Fibroblast of the conjunctiva (primary cell): ENCODE data around the gene TSPAN4.

Source experiments
- DNase-seq: peaks from one replicate; pipeline ENCODE4 v3.0.0-alpha.2; 2010; ENCODE audit warnings: low read depth

The TSPAN4 gene

DNA sequence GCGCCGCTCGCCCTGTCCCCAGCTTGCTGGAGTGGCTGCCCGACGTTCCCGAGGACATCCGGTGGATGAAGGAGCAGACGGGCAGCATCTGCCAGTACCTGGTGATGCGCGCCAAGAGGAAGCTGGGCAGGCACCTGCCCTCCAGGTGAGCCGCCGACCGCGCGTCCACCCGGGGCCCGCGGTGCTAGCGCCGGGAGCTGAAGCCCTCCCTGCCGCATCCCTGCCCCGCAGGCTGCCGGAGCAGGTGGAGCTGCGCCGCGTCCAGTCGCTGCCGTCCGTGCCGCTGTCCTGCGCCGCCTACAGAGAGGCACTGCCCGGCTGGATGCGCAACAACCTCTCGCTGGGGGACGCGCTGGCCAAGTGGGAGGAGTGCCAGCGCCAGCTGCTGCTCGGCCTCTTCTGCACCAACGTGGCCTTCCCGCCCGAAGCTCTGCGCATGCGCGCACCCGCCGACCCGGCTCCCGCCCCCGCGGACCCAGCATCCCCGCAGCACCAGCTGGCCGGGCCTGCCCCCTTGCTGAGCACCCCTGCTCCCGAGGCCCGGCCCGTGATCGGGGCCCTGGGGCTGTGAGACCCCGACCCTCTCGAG, 18.3 kb upstream of the TSPAN4 start:
- DNase-seq = no peak

DNA sequence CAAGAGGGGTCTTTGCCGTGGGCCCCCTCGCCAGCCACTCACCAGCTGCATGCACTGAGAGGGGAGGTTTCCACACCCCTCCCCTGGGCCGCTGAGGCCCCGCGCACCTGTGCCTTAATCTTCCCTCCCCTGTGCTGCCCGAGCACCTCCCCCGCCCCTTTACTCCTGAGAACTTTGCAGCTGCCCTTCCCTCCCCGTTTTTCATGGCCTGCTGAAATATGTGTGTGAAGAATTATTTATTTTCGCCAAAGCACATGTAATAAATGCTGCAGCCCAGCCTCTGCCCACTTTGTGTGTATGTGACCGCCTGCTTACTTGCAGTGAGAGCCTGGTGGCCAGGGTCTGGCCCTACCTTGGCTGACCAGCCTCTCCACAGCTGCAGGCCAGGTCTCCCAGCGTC, 17.7 kb upstream of the TSPAN4 start:
- DNase-seq = no peak

DNA sequence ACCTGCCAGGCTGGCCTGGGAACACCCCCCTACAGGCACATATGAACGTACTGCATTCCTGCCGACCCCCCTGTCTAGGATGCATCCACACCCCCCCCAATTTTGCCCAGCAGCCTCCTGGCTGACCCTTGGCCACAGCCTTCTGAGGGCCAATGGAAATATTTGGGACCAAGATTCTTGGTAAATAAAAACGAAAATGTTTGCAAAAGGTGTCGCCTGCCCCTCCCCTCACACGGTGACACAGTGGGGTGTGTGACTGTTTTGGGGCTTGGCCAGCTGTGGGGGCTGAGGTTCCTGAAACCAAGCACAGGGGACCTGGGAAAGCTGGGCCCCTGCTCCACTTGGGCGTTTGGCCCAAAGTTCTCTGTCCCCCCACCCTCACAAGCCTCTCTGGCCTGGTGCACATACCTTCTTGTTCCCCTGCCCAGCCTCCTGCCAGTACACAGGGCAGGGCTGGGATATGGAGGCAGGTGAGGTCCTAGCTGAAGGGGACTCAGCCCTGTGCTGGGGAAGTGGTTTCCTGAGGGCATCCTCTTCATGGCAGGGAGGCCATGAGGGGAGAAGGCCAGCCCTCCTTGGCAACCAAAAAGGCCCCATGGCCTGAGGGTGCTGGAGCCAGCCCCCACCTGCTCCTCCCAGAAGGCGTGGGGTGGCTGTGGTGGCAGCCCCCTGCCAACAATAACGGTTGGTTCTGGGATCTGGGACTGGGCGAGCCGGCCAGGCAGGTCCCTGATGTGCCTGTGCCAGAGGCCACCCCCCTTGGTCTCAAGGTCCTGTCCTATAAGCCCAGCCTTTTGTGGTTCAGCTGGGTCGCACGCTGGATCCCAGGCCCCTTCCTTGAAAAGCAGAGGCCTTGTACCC, 17.1 kb upstream of the TSPAN4 start:
- no peak for DNase-seq

DNA sequence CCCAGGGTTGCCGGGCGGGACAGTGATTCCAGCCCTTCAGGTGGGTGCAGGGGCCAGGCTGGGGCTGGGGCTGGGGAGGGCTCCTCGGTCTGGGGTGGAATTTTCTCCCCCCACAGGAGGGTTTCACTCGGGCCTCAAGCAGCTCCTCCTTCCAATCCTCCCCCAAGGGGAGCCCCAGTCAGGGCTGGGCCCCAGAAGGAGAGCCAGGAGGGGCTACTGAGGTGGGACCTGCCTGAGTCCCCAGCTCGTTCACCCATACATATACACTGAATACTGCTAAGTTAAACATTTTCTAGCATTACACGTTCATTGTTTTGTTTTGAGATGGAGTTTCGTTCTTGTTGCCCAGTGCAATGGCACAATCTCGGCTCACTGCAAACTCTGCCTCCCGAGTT, 16.4 kb upstream of the TSPAN4 start:
- no peak for DNase-seq

DNA sequence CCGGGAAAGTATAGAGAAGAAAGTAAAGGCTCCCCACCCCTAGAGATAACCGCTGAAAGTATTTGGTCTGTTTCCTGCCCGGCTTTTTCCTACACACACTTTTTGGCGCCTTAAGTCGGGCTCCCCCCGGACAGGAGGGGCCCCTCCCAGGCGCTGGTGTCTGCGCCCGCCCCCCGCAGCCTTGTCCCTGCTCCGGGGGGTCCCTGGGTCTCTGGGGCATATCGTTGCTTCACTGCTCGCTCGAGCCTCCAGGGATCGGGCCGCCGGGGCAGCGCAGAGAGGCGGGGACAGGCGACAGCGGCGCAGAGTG, 15.9 kb upstream of the TSPAN4 start:
- no peak for DNase-seq

DNA sequence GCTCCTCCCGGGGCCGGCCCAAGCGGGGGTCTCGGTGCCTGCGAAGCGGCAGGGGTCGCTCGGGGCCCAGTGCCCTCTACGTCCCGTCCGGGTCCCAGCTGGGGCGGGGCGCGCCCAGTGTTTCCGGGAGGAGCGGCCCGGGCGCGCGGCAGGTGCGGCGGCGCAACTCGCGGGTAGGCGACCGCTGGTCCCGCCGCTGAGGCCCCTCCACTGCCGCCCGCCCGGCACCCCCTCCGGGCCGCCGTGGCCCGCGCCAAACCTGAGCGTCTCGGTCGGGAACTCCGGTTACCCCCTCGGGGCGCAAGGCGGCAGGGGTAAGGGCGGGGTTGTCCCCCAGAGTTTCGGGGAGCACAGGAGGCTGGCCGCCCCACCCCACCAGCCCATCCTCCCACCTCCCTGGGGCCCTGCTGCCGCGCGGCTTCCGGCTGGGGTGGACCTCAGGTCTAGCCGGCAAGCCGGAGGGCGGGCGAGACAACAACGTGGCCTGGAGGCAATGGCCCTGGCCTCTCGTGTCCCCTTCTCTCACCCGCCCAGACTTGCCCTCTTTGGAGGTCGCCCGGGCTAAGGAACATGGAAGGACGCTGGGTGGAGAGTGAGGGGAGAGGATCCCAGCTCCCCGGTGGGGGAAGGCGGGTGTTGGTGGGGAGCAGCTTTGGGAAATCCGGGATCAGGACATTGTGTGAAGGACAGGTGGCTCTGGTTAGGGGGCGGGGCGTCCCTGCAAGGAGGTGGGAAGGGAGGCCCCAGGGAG, 15.3 kb upstream of the TSPAN4 start:
- DNase-seq = no peak

DNA sequence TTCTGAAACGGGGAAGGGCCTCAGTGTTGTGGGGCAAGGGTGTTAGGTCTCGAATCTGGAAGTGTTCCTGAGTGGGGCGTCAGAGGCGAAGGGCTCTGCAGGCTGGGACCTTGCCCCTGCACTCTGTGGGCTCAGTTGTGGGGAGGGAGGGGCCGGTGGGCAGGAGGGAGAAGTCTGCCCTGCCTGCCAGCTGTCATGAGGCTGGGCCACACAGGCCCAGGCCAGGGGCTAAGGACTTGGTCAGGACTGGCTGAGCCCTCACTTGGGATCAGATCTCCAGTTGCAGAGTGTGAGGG, 14.8 kb upstream of the TSPAN4 start, which contains the start of gene CRACR2B:
Gene CRACR2B (plus strand): TSS at position 23 of the 296 bp plus-strand sequence. CDS start 689 bp downstream, outside the sequence.
- no peak for DNase-seq

DNA sequence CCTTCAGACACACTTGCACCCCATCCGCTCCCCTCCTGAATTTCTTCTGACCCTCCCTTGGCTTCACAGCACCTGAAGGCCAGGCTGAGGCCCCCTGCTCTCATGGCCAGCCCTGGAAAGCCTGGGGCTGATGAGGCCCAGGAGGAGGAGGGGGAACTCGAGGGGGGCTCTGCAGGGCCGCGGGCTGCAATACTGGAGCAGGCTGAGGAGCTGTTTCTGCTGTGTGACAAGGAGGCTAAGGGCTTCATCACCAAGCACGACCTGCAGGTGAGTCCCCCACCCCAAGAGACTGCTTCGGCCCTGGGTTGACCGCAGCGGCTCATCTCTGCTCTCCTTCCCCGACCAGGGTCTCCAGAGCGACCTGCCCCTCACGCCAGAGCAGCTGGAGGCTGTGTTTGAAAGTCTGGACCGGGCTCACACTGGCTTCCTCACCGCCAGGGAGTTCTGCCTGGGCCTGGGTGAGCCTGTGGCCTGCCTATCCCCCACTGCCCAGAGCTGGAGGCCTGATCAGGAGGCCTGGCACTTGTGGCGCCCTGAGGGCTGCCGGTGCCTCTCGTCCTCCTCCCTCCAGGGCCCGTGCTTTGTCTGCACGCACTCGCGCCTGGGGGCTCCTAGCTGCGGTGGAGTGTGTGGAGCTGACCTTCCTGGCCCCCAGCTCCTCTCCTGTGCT, 14.0 kb upstream of the TSPAN4 start:
- DNase-seq = no peak

DNA sequence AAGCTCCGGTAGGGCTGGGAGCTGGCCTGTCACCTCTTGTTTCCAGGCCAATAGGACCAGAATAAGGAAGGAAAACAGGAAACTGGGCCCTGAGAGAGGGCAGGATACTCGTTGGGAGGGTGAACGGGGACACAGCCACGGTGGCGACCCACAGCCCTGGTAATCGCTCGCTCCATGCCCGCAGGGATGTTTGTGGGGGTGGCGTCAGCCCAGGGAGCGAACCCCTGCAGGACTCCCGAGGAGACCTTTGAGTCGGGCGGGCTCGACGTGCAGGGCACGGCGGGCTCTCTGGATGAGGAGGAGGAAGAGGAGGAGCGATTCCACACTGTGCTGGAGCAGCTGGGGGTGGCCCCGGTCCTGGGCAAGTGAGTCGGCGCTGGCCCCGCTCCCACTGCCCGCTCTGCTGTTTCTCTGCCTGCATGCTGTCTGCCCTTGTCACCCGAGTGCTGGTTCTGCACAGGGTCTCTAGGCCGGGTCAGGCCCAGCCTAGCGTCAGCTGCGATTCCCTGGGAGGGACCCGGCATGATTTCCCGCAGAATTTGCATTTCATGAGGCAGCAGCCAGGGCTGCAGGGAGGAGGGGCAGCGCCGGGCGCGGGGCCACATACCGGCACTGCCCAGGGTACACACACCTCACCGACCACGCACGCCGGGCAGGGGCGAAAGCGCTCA, 13.3 kb upstream of the TSPAN4 start:
- no peak for DNase-seq

DNA sequence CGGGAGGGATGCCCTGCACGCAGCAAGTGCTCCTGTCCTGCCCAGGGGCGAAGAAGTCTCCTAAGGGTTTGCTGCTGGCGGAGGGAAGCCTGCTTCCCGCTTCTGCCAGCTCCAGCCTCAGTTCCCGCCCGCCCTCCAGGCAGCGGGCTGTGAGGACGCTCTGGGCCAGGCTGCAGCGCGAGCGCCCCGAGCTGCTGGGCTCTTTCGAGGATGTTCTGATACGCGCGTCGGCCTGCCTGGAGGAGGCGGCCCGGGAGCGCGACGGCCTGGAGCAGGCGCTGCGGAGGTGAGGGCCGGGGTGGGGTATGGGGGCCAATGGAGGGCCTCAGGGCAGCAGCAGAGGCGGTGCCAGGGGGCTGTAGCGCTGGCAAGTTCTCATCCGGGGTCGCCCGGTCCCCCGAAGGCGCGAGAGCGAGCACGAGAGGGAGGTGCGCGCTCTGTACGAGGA, 12.8 kb upstream of the TSPAN4 start:
- DNase-seq = no peak

DNA sequence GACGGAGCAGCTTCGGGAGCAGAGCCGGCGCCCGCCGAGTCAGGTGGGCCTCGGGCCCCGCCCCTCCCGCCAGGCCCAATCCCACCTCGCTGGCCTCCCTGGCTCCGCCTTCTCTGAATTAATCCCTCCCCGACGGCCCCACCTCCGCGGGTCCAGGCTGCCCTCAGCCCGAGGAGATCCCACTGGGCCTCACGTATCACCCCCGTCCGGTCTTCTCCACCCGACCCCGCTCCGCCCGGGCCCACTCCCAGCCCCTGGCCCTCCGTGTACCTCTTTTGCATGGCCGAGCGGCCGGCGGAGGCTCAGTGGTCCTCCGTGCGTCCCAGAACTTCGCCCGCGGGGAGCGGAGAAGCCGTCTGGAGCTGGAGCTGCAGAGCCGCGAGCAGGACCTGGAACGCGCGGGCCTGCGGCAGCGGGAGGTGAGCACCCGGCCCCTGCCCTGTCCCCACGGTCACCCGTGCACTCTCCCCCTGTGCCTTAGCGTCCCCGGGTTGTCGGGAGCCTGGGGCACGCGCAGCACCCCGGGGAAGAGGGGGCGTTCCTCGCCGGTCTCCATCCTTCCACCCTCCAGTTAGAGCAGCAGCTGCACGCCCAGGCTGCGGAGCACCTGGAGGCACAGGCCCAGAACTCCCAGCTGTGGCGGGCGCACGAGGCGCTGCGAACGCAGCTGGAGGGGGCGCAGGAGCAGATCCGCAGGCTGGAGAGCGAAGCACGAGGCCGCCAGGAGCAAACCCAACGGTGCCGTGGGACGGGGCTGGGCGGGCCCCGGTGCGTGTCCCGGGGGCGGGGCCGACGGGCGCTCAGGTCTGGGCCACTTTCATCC, 12.1 kb upstream of the TSPAN4 start:
- no peak for DNase-seq

DNA sequence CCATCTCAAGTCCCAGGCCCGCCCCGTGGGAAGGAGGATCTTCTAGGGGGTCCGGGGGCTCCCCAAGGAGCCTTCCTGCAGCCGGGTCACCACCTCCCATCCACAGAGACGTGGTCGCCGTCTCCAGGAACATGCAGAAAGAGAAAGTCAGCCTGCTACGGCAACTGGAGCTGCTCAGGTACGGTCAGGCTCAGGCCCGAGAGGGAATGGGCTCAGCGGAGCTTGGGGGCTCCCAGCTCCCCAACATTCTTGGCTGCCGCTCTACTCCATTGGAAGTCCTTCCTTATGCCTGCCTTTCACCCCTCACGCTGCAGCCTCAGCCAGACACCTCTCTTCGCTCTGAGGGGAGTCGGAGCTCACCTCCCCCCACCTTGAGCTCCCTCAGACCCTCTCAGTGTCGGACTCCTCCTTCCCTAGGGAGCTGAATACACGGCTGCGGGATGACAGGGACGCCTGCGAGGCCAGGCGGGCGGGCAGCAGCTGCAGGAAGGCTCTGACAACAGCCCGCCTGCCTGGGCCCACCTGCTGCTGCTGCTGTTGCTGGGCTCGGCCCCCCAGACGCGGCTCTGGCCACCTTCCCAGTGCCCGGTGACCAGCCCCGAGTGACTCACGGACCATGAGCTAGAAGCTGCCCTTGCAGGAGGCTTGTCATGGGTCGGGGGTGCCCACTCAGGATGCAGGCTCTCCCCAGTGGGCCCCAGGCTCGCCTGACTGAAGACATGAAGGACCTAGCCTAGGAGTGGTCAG, 11.4 kb upstream of the TSPAN4 start:
- no peak for DNase-seq

DNA sequence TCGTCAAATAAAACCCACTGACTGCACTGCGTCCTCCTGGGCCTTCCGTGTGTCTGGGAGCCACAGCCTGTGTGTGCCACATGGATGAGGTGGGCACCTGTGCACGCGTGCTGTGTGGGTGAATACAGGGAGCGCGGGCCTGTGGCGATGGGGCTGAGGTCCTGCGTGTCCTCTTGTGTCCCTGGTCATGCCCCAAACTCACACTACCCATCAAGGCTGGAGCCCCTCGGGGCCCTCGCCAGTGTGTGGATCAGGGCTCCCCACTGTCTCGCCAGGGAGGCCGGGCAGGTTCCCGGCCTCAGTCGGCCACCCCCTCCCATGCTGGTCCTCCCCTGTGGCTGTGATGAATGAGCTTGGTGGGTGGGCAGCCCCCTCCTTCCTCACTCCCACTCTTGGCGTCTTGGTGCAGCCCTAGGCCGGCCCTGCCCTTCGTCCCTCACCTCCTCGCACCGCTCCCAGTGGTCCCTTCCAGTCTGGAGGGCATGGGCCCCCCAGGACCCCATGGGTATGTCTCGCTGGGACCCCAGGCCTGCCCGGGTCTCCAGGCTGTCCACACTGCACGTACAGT, 10.6 kb upstream of the TSPAN4 start:
- DNase-seq = no peak

DNA sequence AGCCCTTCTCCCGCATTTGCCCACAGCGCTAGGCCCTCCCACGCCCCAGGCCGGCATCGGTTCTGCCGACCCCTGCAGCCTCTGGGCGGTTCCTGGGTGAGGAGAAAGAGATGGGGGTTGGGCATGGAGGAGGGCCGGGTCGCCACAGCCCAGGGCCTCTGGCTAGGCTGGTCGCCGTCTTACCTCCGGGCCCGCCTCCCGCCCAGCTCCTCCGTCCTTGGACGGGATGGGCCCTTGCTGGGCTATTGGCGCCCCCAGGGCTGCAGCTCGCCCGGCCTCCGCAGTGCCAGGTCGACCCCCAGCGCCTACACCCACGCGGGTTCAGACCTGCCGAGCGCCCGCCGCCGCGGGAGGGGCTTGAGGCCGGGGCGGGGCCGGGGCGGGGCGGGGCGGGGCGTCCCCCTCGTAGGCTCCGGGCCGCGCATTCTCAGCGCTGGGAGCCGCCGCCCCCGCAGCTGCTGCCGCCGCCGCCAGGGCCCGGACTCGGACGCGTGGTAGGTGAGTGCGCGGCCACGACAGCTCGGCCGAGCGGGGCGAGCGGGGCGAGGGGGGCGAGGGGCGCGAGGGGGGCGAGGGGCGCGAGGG, 10.0 kb upstream of the TSPAN4 start, which contains the start of gene CD151:
Gene CD151 (plus strand): TSS at position 424 of the 585 bp plus-strand sequence. CDS start 3,118 bp downstream, outside the sequence.
- DNase-seq = no peak

DNA sequence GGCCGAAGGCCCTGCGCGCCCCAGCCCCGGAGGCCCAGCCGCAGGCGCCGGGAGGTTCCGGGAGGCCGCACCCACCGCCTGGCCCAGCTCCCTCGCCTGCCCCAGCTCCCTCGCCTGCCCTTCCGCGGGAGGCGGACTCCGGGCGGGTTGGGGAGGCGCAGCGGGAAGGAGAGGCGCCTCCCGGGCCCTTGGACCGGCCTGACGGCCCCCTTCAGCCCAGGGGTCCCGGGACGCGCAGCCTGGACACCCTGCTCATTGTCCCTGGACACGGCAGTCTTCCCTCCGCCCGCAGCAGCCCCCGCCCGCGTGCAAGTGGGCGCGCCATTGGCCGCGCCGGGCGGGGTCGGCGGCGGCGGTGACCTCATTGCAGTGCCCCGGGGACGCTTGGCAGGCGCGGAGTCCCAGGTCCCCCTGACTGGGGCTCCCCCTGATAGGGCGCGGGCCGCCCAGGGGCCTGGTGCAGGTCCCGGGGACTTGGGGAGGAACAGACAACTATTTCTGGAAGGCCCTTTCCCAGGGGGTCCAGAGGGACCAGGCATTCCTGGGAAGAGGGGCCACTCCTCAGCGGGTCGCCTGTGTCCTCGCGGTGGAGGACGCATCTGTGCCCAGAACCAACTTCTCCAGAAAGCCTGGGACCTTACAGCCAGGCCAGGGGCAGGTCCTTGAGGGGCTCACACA, 9.4 kb upstream of the TSPAN4 start:
- DNase-seq = no peak

DNA sequence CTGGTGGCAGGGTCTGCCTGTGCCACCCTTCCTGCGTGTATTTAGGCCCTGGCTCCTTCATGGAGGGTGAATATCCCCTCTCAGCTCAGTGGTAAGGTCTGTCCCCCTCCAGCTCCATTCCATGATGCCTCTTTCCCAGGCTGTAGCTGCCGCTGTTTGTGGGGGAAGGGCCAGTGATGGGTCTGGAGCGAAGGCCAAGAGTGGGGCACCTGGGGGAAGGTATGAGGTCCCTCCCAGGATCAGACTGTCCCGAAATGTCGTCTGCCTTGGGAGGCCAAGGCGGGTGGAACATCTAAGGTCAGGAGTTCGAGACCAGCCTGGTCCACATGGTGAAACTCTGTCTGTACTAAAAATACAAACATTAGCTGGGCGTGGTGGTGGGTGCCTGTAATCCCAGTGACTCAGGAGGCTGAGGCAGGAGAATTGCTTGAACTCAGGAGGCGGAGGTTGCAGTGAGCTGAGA, 8.8 kb upstream of the TSPAN4 start:
- DNase-seq = no peak

DNA sequence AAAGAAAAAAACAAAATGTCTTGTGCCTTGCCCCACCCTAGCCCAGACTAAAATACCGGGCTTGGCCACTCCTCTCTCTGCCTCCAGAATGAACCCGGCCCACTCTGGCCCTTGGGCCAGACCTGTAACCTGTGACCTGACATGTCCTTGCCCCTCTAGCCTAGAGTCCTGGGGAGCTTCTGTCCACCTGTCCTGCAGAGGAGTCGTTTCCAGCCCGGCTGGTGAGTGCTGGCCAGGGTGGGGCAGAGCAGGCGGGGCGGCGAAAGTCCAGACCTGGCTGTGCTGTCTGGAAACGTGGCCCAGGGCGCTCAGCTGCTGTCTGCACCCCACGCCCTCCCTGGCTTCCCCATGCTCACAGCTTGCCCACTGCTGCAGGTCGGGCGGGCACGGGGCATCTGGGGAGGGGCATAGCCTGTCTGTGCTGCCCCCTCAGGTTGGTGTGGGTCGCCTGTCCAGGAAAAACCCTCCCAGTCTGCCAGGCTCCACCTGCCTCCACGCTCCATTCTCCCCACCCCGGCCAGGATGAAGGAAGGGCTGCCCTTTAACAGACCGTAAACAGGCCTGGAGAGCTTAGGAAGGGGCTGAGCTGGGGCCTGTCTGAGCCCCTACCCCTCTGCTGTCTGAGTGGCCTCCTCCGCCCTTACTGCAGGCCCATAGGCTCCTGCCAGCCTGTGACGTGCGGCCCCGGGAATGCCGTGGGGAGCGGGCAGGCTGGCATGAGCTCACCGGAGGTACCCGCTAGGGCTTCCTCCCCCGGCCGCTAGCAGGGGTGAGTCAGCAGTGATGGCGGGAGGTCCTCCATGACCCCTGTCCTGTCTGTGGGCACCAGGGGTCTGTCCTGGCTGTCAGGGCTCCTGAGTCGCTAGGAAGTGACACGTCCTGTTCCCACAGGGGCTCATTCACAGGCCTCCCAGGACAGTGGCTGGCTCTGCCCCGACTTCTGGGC, 8.0 kb upstream of the TSPAN4 start:
- DNase-seq = peak; percentile 45

DNA sequence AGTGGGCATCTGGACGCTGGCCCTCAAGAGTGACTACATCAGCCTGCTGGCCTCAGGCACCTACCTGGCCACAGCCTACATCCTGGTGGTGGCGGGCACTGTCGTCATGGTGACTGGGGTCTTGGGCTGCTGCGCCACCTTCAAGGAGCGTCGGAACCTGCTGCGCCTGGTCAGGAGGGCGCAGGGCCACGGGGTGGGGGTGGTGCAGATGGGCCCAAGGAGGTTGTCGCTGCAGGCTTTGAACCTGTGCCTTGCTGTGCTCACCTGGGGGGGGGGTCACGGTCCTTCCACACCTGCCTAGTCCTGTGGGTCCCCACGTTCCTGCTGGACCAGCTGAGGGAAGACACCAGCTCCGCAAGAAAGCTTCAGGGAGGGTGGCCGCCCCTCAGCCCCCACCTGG, 6.4 kb upstream of the TSPAN4 start:
- no peak for DNase-seq
